ENCODE results near the gene MTMR12.

GRCh38 chr5:32353420-32353819 is 40.7 kb upstream of the MTMR12 start:
- TF ChIP-seq HINFP (CRISPR knock-in tag; IDR thresholded peaks at IDR 0.05; ENCODE audit: low read depth) (no peak), ZKSCAN1 (IDR thresholded peaks at IDR 0.05; ENCODE audit: low read length) (no peak), EP300 (IDR thresholded peaks at IDR 0.05; ENCODE audit: low read depth in 2 of 2, low read length in 2 of 2) (no peak), EP300 (CRISPR knock-in tag; IDR thresholded peaks at IDR 0.05; ENCODE audit: borderline replicate concordance) (no peak), HNF1A (IDR thresholded peaks at IDR 0.05; ENCODE audit: low read depth) (no peak), HNF1A (CRISPR knock-in tag; IDR thresholded peaks at IDR 0.05; ENCODE audit: borderline replicate concordance) (no peak), SIN3B (IDR thresholded peaks at IDR 0.05; ENCODE audit: low read length) (no peak), FOXM1 (CRISPR knock-in tag; IDR thresholded peaks at IDR 0.05) (no peak), ZNF275 (CRISPR knock-in tag; IDR thresholded peaks at IDR 0.05; ENCODE audit: borderline replicate concordance) (no peak), YY1 (IDR thresholded peaks at IDR 0.05; ENCODE audit: insufficient read depth, insufficient replicate concordance, low read depth, low read length) (no peak), ZNF747 (CRISPR knock-in tag; IDR thresholded peaks at IDR 0.05; ENCODE audit: borderline replicate concordance) (no peak), ZNF619 (CRISPR knock-in tag; IDR thresholded peaks at IDR 0.05) (no peak), RERE (CRISPR knock-in tag; IDR thresholded peaks at IDR 0.05; ENCODE audit: low read depth) (no peak)

All from HepG2 (cell line).